T-helper 22 cell (primary cell): ENCODE measurements around the gene SORL1.

Experiments
- DNase-seq: peaks from one replicate; pipeline ENCODE4 v3.0.0-alpha.2; 2020; ENCODE audit warnings: low read depth

The SORL1 gene

GRCh38 chr11:121587182-121587581, 135.1 kb downstream of the SORL1 start:
- DNase-seq = no peak

GRCh38 chr11:121588747-121589146, 136.6 kb downstream of the SORL1 start:
- DNase-seq = no peak

GRCh38 chr11:121589946-121590537, 137.9 kb downstream of the SORL1 start:
- DNase-seq = no peak

GRCh38 chr11:121590772-121591404, 138.8 kb downstream of the SORL1 start:
- no peak for DNase-seq

- DNase-seq = peak; percentile 21
Observed at GRCh38 chr11:121591405-121592033, 139.4 kb downstream of the SORL1 start.

- DNase-seq = no peak
Observed at GRCh38 chr11:121592708-121593107, 140.6 kb downstream of the SORL1 start.

GRCh38 chr11:121595717-121596161, 143.6 kb downstream of the SORL1 start:
- no peak for DNase-seq

GRCh38 chr11:121596195-121597155, 144.4 kb downstream of the SORL1 start:
- DNase-seq = no peak

- no peak for DNase-seq
Observed at GRCh38 chr11:121603316-121603715, 151.2 kb downstream of the SORL1 start.

GRCh38 chr11:121604152-121604551, 152.0 kb downstream of the SORL1 start:
- no peak for DNase-seq

- no peak for DNase-seq
Observed at GRCh38 chr11:121606354-121606753, 154.2 kb downstream of the SORL1 start.

GRCh38 chr11:121607341-121607740, 155.2 kb downstream of the SORL1 start:
- no peak for DNase-seq

GRCh38 chr11:121608545-121609098, 156.5 kb downstream of the SORL1 start:
- no peak for DNase-seq

GRCh38 chr11:121610706-121611105, 158.6 kb downstream of the SORL1 start:
- no peak for DNase-seq

GRCh38 chr11:121611242-121611641, 159.1 kb downstream of the SORL1 start:
- DNase-seq = no peak

- no peak for DNase-seq
Observed at GRCh38 chr11:121613724-121614123, 161.6 kb downstream of the SORL1 start.

- DNase-seq = no peak
Observed at GRCh38 chr11:121614636-121615240, 162.6 kb downstream of the SORL1 start.

- no peak for DNase-seq
Observed at GRCh38 chr11:121615501-121615900, 163.4 kb downstream of the SORL1 start.

- no peak for DNase-seq
Observed at GRCh38 chr11:121618516-121618915, 166.4 kb downstream of the SORL1 start.

GRCh38 chr11:121625777-121626506, 173.8 kb downstream of the SORL1 start:
- no peak for DNase-seq

- no peak for DNase-seq
Observed at GRCh38 chr11:121626507-121626875, 174.4 kb downstream of the SORL1 start.
